Activated gamma-delta T cell treated with anti-CD3 and anti-CD28 coated beads, Interleukin-2, amount 50 U/mL, for 16 hours (primary cell): Measurements from ENCODE around the gene CATSPERD.

Source experiments
- DNase-seq: peaks from one replicate; pipeline ENCODE4 v3.0.0-alpha.2; 2020; ENCODE audit warnings: low read depth

CATSPERD gene

DNA sequence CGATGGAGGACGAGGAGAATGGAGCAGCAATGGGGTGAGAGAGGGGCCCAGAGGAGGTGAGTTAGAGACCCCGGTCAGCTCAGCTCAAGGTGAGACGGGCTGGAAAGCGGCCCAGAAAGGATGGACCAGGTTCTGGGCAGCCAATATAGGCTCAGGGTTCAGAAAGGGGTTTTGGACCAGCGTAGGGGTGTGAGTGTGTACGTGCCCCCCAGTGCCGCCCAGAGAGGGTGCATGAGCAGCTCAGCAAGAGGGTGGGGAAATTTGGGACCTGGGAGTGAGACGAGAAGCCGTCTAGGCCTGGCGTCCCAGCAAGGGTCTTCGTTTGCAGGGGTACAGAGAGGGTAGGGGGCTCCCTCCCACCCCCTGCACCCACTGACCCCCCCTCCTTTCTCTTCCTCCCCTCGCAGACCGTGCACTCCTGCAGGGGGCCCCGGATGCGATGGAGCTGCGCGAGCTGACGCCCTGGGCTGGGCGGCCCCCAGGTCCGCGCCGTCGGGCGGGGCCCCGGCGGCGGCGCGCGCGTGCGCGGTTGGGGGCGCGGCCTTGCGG, 107.0 kb downstream of the CATSPERD start:
- no peak for DNase-seq

DNA sequence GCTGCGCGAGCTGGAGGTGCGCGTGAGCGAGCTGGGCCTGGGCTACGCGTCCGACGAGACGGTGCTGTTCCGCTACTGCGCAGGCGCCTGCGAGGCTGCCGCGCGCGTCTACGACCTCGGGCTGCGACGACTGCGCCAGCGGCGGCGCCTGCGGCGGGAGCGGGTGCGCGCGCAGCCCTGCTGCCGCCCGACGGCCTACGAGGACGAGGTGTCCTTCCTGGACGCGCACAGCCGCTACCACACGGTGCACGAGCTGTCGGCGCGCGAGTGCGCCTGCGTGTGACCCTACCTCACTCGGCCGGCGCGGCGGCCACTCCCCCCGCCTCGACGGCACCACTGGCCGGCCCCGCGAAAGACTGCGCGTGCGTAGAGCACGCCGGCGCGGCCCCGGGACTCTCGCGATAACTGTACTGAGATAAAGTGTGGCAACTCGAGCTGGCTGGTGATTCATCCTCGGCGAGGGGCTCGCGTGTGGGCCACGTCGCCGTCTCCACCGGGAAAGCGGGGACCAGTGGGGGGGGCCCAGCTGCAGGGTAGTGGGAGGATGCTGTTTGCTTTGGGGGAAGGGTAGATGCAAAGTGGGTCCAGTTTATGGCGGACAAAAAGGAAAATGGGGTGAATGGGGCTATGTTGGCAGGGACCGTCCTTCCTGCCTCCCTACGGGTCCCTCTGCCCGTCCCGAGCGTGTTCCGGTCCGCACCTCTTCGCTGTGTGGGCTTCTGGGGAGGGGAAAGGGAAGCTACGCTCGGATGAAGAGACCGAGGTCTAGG, 107.6 kb downstream of the CATSPERD start:
- peak; percentile 96 for DNase-seq
